GM23248 (cell line): Measurements from ENCODE around the gene BARHL1.

Source experiments
- EZH2 ChIP-seq: fragments of 200-600 bp; sonication (generic); IDR thresholded peaks from 2 replicates; pipeline ENCODE4 v1.6.1; 2018; ENCODE audit warnings: antibody characterized with exemption, mild to moderate bottlenecking; ENCODE audit not compliant: insufficient read depth, poor library complexity, severe bottlenecking
- EZH2phosphoT487 ChIP-seq: fragments of 200-600 bp; sonication (generic); IDR thresholded peaks from 2 replicates; pipeline ENCODE4 v1.6.1; 2018; ENCODE audit warnings: antibody characterized with exemption, moderate library complexity, mild to moderate bottlenecking, low read depth; ENCODE audit not compliant: insufficient read depth

DNA sequence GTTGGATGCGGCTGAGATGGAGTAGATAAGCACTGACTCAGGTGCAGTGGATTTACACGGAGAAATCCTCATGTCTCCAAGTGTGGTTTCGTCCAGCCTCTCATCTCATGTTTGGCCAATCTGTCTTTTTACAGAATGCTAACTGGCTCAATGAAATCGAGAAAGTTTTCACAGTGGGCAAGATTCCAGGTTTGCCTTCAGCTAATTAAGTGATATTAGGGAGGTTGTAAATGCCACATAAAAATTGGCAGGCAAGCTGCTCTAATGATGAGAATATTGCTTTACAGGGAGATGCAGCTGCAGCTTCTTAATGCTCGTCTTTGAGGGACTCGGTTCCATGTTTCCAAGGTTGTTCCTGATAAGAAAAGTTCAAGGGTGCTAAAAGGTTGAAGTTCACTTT lies 23.7 kb downstream of the BARHL1 start:
- no peak for TF ChIP-seq EZH2
- TF ChIP-seq EZH2phosphoT487: no peak
